ENCODE measurements around the gene PCSK2. TPM values are rescaled to one million over a fixed set of nuclear protein-coding genes. Genes with fewer than 3 reads are reported as not detected.

PCSK2 gene
- polyA plus RNA-seq, 2 of the 4 experiments (the other 2 are of a cell fraction), result 0.01 TPM; not detected in 1

- CTCF ChIA-PET, result no interaction called here
- POLR2A ChIA-PET, result no interaction called here
- WGBS (ENCODE audit: missing lambda C conversion rate), result 72% methylated on average over 9 of the region's 9 CpGs
- H3K4me1 ChIP-seq, result no peaks in the 10 kb centered on the region
- TF ChIP-seq MYC (IDR thresholded peaks at IDR 0.05; ENCODE audit: borderline replicate concordance, low read length) (no peak), RAD21 (conservative IDR thresholded peaks at IDR 0.05 in 1 of 2, IDR thresholded peaks at IDR 0.05 in 1 of 2) (no peak), RARB (CRISPR knock-in tag; IDR thresholded peaks at IDR 0.05) (no peak), CHD2 (IDR thresholded peaks at IDR 0.05; ENCODE audit: low read length, partially characterized antibody) (no peak), ESRRA (IDR thresholded peaks at IDR 0.05; ENCODE audit: borderline replicate concordance, low read length) (no peak), FOSL2 (IDR thresholded peaks at IDR 0.05) (no peak), FOSL2 (CRISPR knock-in tag; IDR thresholded peaks at IDR 0.05) (no peak), BCL3 (IDR thresholded peaks at IDR 0.05) (no peak), E2F6 (IDR thresholded peaks at IDR 0.05; ENCODE audit: borderline replicate concordance, low read depth) (no peak), CBX2 (IDR thresholded peaks at IDR 0.05; ENCODE audit: borderline replicate concordance, low read depth) (no peak)
- no peak overlapping the region for H3K4me3 ChIP-seq
- no peak for ATAC-seq
- no peak for DNase-seq (ENCODE audit: low read depth in 1 of 2, low spot score in 1 of 2)
- H3K9me3 ChIP-seq, result no peaks in the 10 kb centered on the region
- H3K27ac ChIP-seq, result no peak overlapping the region
- no peak for FAIRE-seq
- H3K4me2 ChIP-seq, result no peak overlapping the region
Observed at GRCh38 chr20:17470973-17471372, 244.1 kb downstream of the PCSK2 start.

- FAIRE-seq (no peak), ATAC-seq (no peak; a peak in 1 of 6 replicates), DNase-seq (ENCODE audit: low read depth in 1 of 2, low spot score in 1 of 2) (no peak)
- WGBS (ENCODE audit: missing lambda C conversion rate), result 53% methylated on average over 10 of the region's 10 CpGs
- ChIA-PET POLR2A (no interaction called here), CTCF (no interaction called here)
- Histone ChIP-seq H3K4me3 (no peak overlapping the region), H3K27ac (no peak overlapping the region), H3K4me2 (no peak overlapping the region), H3K9me3 (no peaks in the 10 kb centered on the region), H3K4me1 (no peaks in the 10 kb centered on the region)
- no peak for TF ChIP-seq JUN (IDR thresholded peaks at IDR 0.05)
- no peak for TF ChIP-seq FOXS1 (CRISPR knock-in tag; IDR thresholded peaks at IDR 0.05)
- TF ChIP-seq HES2 (IDR thresholded peaks at IDR 0.05), result no peak
- TF ChIP-seq RAD21 (conservative IDR thresholded peaks at IDR 0.05 in 1 of 2, IDR thresholded peaks at IDR 0.05 in 1 of 2), result no peak
- TF ChIP-seq MAX (IDR thresholded peaks at IDR 0.05), result no peak
- no peak for TF ChIP-seq POLR2AphosphoS2 (conservative IDR thresholded peaks at IDR 0.05; ENCODE audit: low read length)
- TF ChIP-seq HDAC2 (IDR thresholded peaks at IDR 0.05), result no peak
- no peak for TF ChIP-seq JUNB (IDR thresholded peaks at IDR 0.05)
- no peak for TF ChIP-seq ZC3H11A (IDR thresholded peaks at IDR 0.05)
- TF ChIP-seq EHMT2 (IDR thresholded peaks at IDR 0.05; ENCODE audit: low read depth), result no peak
- no peak for TF ChIP-seq EP300 (IDR thresholded peaks at IDR 0.05)
- no peak for TF ChIP-seq HEYL (CRISPR knock-in tag; IDR thresholded peaks at IDR 0.05)
Observed at GRCh38 chr20:17471606-17472187, 244.9 kb downstream of the PCSK2 start.

GRCh38 chr20:17473659-17474058 is 246.8 kb downstream of the PCSK2 start:
- ChIA-PET POLR2A (interaction anchor here (0.6 kb wide), 1 partner anchor 1181 kb away, joined by 3 read pairs; no protein-coding TSS in a partner anchor), CTCF (no interaction called here)
- FAIRE-seq (no peak), DNase-seq (ENCODE audit: low read depth in 1 of 2, low spot score in 1 of 2) (no peak), ATAC-seq (no peak)
- H3K4me1 ChIP-seq, result no peaks in the 10 kb centered on the region
- H3K4me3 ChIP-seq, result no peak overlapping the region
- no peaks in the 10 kb centered on the region for H3K9me3 ChIP-seq
- no peak overlapping the region for H3K27ac ChIP-seq
- TF ChIP-seq CHD4 (IDR thresholded peaks at IDR 0.05; ENCODE audit: borderline replicate concordance) (no peak), HMGXB4 (CRISPR knock-in tag; IDR thresholded peaks at IDR 0.05; ENCODE audit: borderline replicate concordance) (no peak), RFX5 (IDR thresholded peaks at IDR 0.05) (no peak), RCOR1 (IDR thresholded peaks at IDR 0.05; ENCODE audit: low read depth, low read length) (no peak), FOSL2 (IDR thresholded peaks at IDR 0.05) (no peak), FOSL2 (CRISPR knock-in tag; IDR thresholded peaks at IDR 0.05) (no peak), KDM5A (IDR thresholded peaks at IDR 0.05) (no peak), POLR2AphosphoS2 (conservative IDR thresholded peaks at IDR 0.05; ENCODE audit: low read length) (no peak), EP300 (IDR thresholded peaks at IDR 0.05) (no peak), HES2 (IDR thresholded peaks at IDR 0.05) (no peak), GATA3 (IDR thresholded peaks at IDR 0.05; ENCODE audit: borderline replicate concordance) (no peak), FOXS1 (CRISPR knock-in tag; IDR thresholded peaks at IDR 0.05) (no peak)
- H3K4me2 ChIP-seq, result no peak overlapping the region
- WGBS (ENCODE audit: missing lambda C conversion rate), result 39% methylated on average over 6 of the region's 6 CpGs

Measured in A549 (cell line).